ENCODE results near the gene NFAT5.

GRCh38 chr16:69523566-69524305, 42.0 kb upstream of the NFAT5 start:
- TF ChIP-seq CTCF (conservative IDR thresholded peaks at IDR 0.05; ENCODE audit: low read depth, low read length) (no peak), EZH2 (IDR thresholded peaks at IDR 0.05; ENCODE audit: borderline replicate concordance, low read depth, low read length, poor library complexity, severe bottlenecking) (no peak)

Measured in A673 (cell line).